Mononuclear cell (primary cell): ENCODE data around the gene ADAT3. TPM values are rescaled to one million over a fixed set of nuclear protein-coding genes. Genes with fewer than 3 reads are reported as not detected.
"Not testable (repeated sequence)": the region's sequence is repeated elsewhere in the genome, so short reads cannot be mapped to it uniquely, and the experiment has no call there.

Experiments used
- H3K27me3 ChIP-seq: 2 replicates; pipeline ENCODE4 v1.6.0; 2011; ENCODE audit warnings: low read length, control low read depth; ENCODE audit not compliant: insufficient read depth
- H3K4me1 ChIP-seq: 2 replicates; pipeline ENCODE4 v1.5.1; 2011; ENCODE audit warnings: mild to moderate bottlenecking, low read length, control low read depth; ENCODE audit not compliant: insufficient read depth
- H3K4me3 ChIP-seq: 2 replicates; pipeline ENCODE4 v1.5.1; 2011; ENCODE audit warnings: mild to moderate bottlenecking, low read length, moderate library complexity
- H3K9me3 ChIP-seq: 2 replicates; pipeline ENCODE4 v1.5.1; 2011; ENCODE audit warnings: low read depth, mild to moderate bottlenecking, control low read depth, low read length
- total RNA-seq: library from RNA; depleted of rRNA; stranded (reverse); fragments of >200 nt; gene quantifications from one replicate; pipeline ENCODE4 v1.2.3, GENCODE V29; 2012

ADAT3 gene
- total RNA-seq, 1 donor, result 2.9 TPM

- Histone ChIP-seq H3K9me3 (no peaks in the 10 kb centered on the region), H3K4me1 (peaks cover 46% of the 10 kb centered on the region), H3K27me3 (no peaks in the 10 kb centered on the region), H3K4me3 (peak overlapping the region; percentile 61)
These were observed 41.3 kb upstream of the ADAT3 start for GRCh38 chr19:1863638-1864479.

- Histone ChIP-seq H3K4me3 (peak overlapping the region; percentile 61), H3K4me1 (peaks cover 38% of the 10 kb centered on the region), H3K9me3 (no peaks in the 10 kb centered on the region), H3K27me3 (no peaks in the 10 kb centered on the region)
These were observed 40.6 kb upstream of the ADAT3 start for GRCh38 chr19:1864480-1865171.

- Histone ChIP-seq H3K9me3 (no peaks in the 10 kb centered on the region), H3K4me3 (no peak overlapping the region), H3K27me3 (no peaks in the 10 kb centered on the region), H3K4me1 (peaks cover 30% of the 10 kb centered on the region)
These were observed 39.8 kb upstream of the ADAT3 start for GRCh38 chr19:1865172-1866010.

GRCh38 chr19:1866693-1867348 is 38.4 kb upstream of the ADAT3 start:
- Histone ChIP-seq H3K4me3 (no peak overlapping the region), H3K27me3 (no peaks in the 10 kb centered on the region), H3K9me3 (no peaks in the 10 kb centered on the region), H3K4me1 (peaks cover 16% of the 10 kb centered on the region)

GRCh38 chr19:1867349-1867724 is 37.9 kb upstream of the ADAT3 start:
- Histone ChIP-seq H3K4me3 (no peak overlapping the region), H3K9me3 (no peaks in the 10 kb centered on the region), H3K4me1 (peaks cover 11% of the 10 kb centered on the region)

GRCh38 chr19:1868971-1869370 is 36.2 kb upstream of the ADAT3 start:
- no peaks in the 10 kb centered on the region for H3K27me3 ChIP-seq
- H3K9me3 ChIP-seq, result no peaks in the 10 kb centered on the region
- no peak overlapping the region for H3K4me3 ChIP-seq
- peaks cover 21% of the 10 kb centered on the region for H3K4me1 ChIP-seq

More at GRCh38 chr19:1867349-1867724, 37.9 kb upstream of the ADAT3 start:
- no peaks in the 10 kb centered on the region for H3K27me3 ChIP-seq

GRCh38 chr19:1871140-1871597 is 34.0 kb upstream of the ADAT3 start:
- no peaks in the 10 kb centered on the region for H3K27me3 ChIP-seq
- no peak overlapping the region for H3K4me3 ChIP-seq
- H3K9me3 ChIP-seq, result no peaks in the 10 kb centered on the region
- peaks cover 26% of the 10 kb centered on the region for H3K4me1 ChIP-seq

- Histone ChIP-seq H3K27me3 (no peaks in the 10 kb centered on the region), H3K4me3 (no peak overlapping the region), H3K4me1 (peaks cover 30% of the 10 kb centered on the region), H3K9me3 (no peaks in the 10 kb centered on the region)
These were observed 33.6 kb upstream of the ADAT3 start for GRCh38 chr19:1871630-1872029.

- Histone ChIP-seq H3K4me1 (peaks cover 32% of the 10 kb centered on the region), H3K27me3 (no peaks in the 10 kb centered on the region), H3K4me3 (no peak overlapping the region), H3K9me3 (no peaks in the 10 kb centered on the region)
These were observed 32.2 kb upstream of the ADAT3 start for GRCh38 chr19:1872807-1873523.

- Histone ChIP-seq H3K9me3 (no peaks in the 10 kb centered on the region), H3K4me3 (no peak overlapping the region), H3K27me3 (no peaks in the 10 kb centered on the region), H3K4me1 (peaks cover 32% of the 10 kb centered on the region)
These were observed 31.4 kb upstream of the ADAT3 start for GRCh38 chr19:1873524-1874473.

- Histone ChIP-seq H3K4me1 (peaks cover 32% of the 10 kb centered on the region), H3K9me3 (no peaks in the 10 kb centered on the region), H3K27me3 (no peaks in the 10 kb centered on the region), H3K4me3 (peak overlapping the region; percentile 97)
These were observed 30.5 kb upstream of the ADAT3 start for GRCh38 chr19:1874554-1875185.

GRCh38 chr19:1875265-1875645 is 29.9 kb upstream of the ADAT3 start:
- not testable (repeated sequence) for H3K9me3 ChIP-seq, H3K27me3 ChIP-seq
- peak overlapping the region; percentile 97 for H3K4me3 ChIP-seq
- peaks cover 32% of the 10 kb centered on the region for H3K4me1 ChIP-seq
